ENCODE results near the gene ATXN10.

Gene ATXN10

DNA sequence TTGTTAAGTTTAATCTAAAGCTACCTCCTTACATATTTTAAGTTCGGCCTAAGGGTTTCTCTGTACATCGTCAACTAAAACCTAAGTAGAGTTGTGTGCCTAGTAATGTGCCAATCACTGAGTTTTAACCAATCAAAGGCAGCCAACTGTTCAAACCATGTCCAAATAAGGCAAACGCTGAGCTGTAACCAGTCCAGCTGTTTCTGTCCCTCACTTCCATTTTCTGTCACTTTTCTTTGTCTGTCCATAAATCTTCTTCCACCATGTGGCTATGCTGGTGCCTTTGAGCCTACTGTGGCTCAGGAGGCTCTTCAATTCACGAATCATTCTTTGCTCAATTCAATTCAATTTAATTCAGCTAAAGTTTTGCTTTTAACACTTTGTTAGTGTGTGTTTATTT lies 13.9 kb upstream of the ATXN10 start:
- TF ChIP-seq TAF1 (IDR thresholded peaks at IDR 0.05; ENCODE audit: borderline replicate concordance, insufficient read depth, low read length), result no peak
- no peak for TF ChIP-seq SIN3A (IDR thresholded peaks at IDR 0.05; ENCODE audit: borderline replicate concordance, insufficient read depth, low read length)
- TF ChIP-seq, protein P1, sequence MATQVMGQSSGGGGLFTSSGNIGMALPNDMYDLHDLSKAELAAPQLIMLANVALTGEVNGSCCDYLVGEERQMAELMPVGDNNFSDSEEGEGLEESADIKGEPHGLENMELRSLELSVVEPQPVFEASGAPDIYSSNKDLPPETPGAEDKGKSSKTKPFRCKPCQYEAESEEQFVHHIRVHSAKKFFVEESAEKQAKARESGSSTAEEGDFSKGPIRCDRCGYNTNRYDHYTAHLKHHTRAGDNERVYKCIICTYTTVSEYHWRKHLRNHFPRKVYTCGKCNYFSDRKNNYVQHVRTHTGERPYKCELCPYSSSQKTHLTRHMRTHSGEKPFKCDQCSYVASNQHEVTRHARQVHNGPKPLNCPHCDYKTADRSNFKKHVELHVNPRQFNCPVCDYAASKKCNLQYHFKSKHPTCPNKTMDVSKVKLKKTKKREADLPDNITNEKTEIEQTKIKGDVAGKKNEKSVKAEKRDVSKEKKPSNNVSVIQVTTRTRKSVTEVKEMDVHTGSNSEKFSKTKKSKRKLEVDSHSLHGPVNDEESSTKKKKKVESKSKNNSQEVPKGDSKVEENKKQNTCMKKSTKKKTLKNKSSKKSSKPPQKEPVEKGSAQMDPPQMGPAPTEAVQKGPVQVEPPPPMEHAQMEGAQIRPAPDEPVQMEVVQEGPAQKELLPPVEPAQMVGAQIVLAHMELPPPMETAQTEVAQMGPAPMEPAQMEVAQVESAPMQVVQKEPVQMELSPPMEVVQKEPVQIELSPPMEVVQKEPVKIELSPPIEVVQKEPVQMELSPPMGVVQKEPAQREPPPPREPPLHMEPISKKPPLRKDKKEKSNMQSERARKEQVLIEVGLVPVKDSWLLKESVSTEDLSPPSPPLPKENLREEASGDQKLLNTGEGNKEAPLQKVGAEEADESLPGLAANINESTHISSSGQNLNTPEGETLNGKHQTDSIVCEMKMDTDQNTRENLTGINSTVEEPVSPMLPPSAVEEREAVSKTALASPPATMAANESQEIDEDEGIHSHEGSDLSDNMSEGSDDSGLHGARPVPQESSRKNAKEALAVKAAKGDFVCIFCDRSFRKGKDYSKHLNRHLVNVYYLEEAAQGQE (IDR thresholded peaks at IDR 0.05; ENCODE audit: insufficient read depth in 1 of 2, low read depth in 2 of 2, low read length in 2 of 2), result no peak
- no peak for TF ChIP-seq POLR2AphosphoS5 (IDR thresholded peaks at IDR 0.05; ENCODE audit: low read depth, low read length)
- TF ChIP-seq FOXP2 (optimal IDR thresholded peaks at IDR 0.05; ENCODE audit: borderline replicate concordance, extremely low read depth, extremely low read length, insufficient read depth), result no peak

DNA sequence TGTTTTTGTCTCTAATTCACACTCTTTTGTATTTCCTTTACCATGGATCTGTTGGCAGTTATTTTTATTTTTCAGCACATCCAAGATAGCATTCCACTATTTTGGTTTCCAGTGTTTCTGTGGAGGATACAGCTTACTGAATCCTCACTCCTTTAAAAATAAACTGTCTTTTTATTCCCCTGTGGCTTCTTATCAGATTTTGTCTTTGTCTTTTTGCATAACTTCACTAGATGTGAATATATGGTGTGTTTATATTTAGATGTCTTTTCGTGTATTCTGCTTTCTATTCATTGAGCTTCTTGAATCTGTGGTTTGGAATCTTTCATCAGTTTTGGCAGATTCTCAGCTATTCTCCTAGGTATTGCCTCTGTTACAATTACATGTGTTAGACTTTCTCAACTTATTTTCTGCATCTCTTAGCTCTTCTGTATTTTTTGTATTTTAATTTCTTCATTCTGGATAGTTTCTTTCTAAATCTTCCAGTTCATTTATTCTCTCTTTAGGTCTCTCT lies 7.4 kb upstream of the ATXN10 start:
- TF ChIP-seq, protein P1 (IDR thresholded peaks at IDR 0.05; ENCODE audit: insufficient read depth in 1 of 2, low read depth in 2 of 2, low read length in 2 of 2), result no peak
- TF ChIP-seq FOXP2 (optimal IDR thresholded peaks at IDR 0.05; ENCODE audit: borderline replicate concordance, extremely low read depth, extremely low read length, insufficient read depth), result no peak
- TF ChIP-seq SIN3A (IDR thresholded peaks at IDR 0.05; ENCODE audit: borderline replicate concordance, insufficient read depth, low read length), result no peak
- TF ChIP-seq TAF1 (IDR thresholded peaks at IDR 0.05; ENCODE audit: borderline replicate concordance, insufficient read depth, low read length), result no peak
- no peak for TF ChIP-seq POLR2AphosphoS5 (IDR thresholded peaks at IDR 0.05; ENCODE audit: low read depth, low read length)

DNA sequence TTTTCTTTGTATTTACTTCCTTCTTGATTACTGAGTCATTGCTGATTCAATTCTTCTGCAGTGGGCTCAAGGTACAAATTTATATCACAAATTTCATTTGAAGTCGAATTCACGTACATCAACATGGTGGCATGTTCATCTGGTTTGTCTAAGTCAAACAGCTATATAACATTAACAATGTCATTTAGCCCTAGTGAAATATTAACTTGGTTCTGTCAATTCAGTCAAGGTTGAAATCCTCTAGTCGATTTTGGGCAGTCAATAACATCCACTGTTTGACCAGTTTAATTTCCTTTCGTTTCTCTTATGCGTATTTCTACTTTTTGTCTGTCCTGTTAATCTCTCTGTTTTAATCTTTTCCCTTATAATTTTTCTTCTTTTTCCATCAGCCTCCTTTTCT lies 4.1 kb upstream of the ATXN10 start:
- TF ChIP-seq FOXP2 (optimal IDR thresholded peaks at IDR 0.05; ENCODE audit: borderline replicate concordance, extremely low read depth, extremely low read length, insufficient read depth) (no peak), SIN3A (IDR thresholded peaks at IDR 0.05; ENCODE audit: borderline replicate concordance, insufficient read depth, low read length) (no peak), TAF1 (IDR thresholded peaks at IDR 0.05; ENCODE audit: borderline replicate concordance, insufficient read depth, low read length) (no peak), POLR2AphosphoS5 (IDR thresholded peaks at IDR 0.05; ENCODE audit: low read depth, low read length) (no peak)
- TF ChIP-seq, protein P1 (IDR thresholded peaks at IDR 0.05; ENCODE audit: insufficient read depth in 1 of 2, low read depth in 2 of 2, low read length in 2 of 2), result no peak

DNA sequence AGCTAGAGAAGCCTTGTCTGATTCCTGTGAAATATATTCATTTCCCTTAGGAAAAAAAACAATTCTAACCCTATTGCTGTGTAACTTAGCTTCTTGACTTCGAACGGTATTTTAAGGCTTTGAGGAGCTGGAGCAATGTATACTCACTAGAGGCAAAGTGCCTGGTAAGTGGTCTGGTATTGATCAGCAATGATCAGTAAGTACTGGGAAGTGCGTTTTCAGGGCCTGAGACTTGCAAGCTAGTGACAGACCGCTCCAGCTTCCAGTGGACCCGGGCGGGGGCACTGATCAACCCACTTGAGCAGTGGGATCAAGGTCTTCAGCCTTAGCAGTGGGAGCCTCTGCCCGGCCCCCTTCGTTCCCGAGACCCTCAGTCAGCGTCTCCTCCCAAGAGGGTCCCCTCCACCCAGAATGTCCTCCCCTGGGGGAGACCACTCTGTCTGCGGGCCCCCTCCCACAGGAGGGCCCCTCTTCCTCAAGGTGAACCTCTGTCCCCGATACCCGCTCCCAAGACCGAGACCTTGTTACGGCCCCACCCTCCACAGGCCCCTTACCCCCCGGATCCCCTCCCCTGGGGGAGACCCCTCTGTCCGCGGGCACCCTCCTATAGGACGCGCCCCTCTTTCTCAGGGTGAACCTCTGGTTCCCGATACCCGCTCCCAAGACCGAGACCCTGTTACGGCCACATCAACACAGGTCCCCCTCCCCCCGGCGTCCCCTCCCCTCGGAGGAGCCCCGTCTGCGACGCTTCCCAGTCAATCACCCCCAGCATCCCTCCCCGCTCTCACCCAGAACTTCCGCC lies 452 bp upstream of the ATXN10 start:
- TF ChIP-seq, protein P1 (IDR thresholded peaks at IDR 0.05; ENCODE audit: insufficient read depth in 1 of 2, low read depth in 2 of 2, low read length in 2 of 2), result no peak
- no peak for TF ChIP-seq TAF1 (IDR thresholded peaks at IDR 0.05; ENCODE audit: borderline replicate concordance, insufficient read depth, low read length)
- TF ChIP-seq SIN3A (IDR thresholded peaks at IDR 0.05; ENCODE audit: borderline replicate concordance, insufficient read depth, low read length), result no peak
- TF ChIP-seq FOXP2 (optimal IDR thresholded peaks at IDR 0.05; ENCODE audit: borderline replicate concordance, extremely low read depth, extremely low read length, insufficient read depth), result no peak
- no peak for TF ChIP-seq POLR2AphosphoS5 (IDR thresholded peaks at IDR 0.05; ENCODE audit: low read depth, low read length)

All from PFSK-1 (cell line).